ENCODE measurements around the gene RGSL1.

The RGSL1 gene

GRCh38 chr1:182430263-182431068, 19.5 kb upstream of the RGSL1 start:
- no peaks in the 10 kb centered on the region for H3K36me3 ChIP-seq
- no peak overlapping the region for H3K4me3 ChIP-seq
- no peaks in the 10 kb centered on the region for H3K27me3 ChIP-seq
- no peaks in the 10 kb centered on the region for H3K4me1 ChIP-seq
- no peaks in the 10 kb centered on the region for H3K9me3 ChIP-seq
- intact Hi-C loops (cut with DNase I; ENCODE audit: low total_unique reads): no loop called here
- TF ChIP-seq CTCF (IDR thresholded peaks at IDR 0.05): no peak
- no peak for DNase-seq
- H3K27ac ChIP-seq: no peak overlapping the region

- no peak for TF ChIP-seq CTCF (IDR thresholded peaks at IDR 0.05)
Measured at GRCh38 chr1:182431278-182431677, 18.7 kb upstream of the RGSL1 start.

GRCh38 chr1:182433580-182433979, 16.4 kb upstream of the RGSL1 start:
- H3K9me3 ChIP-seq: no peaks in the 10 kb centered on the region

More at GRCh38 chr1:182431278-182431677, 18.7 kb upstream of the RGSL1 start:
- Histone ChIP-seq H3K27me3 (no peaks in the 10 kb centered on the region), H3K4me3 (no peak overlapping the region), H3K36me3 (no peaks in the 10 kb centered on the region), H3K4me1 (no peaks in the 10 kb centered on the region), H3K9me3 (no peaks in the 10 kb centered on the region), H3K27ac (no peak overlapping the region)
- DNase-seq: no peak
- intact Hi-C loops (cut with DNase I; ENCODE audit: low total_unique reads): no loop called here

GRCh38 chr1:182438326-182438725, 11.6 kb upstream of the RGSL1 start:
- DNase-seq: no peak
- Histone ChIP-seq H3K27ac (no peak overlapping the region), H3K4me1 (no peaks in the 10 kb centered on the region), H3K27me3 (no peaks in the 10 kb centered on the region), H3K36me3 (no peaks in the 10 kb centered on the region), H3K4me3 (no peak overlapping the region), H3K9me3 (no peaks in the 10 kb centered on the region)
- intact Hi-C loops (cut with DNase I; ENCODE audit: low total_unique reads): no loop called here
- no peak for TF ChIP-seq CTCF (IDR thresholded peaks at IDR 0.05)

More at GRCh38 chr1:182433580-182433979, 16.4 kb upstream of the RGSL1 start:
- no peaks in the 10 kb centered on the region for H3K4me1 ChIP-seq
- intact Hi-C loops (cut with DNase I; ENCODE audit: low total_unique reads): no loop called here
- H3K27me3 ChIP-seq: no peaks in the 10 kb centered on the region
- H3K4me3 ChIP-seq: no peak overlapping the region
- H3K36me3 ChIP-seq: no peaks in the 10 kb centered on the region
- no peak overlapping the region for H3K27ac ChIP-seq
- no peak for TF ChIP-seq CTCF (IDR thresholded peaks at IDR 0.05)
- no peak for DNase-seq

- peaks cover 0 to 8% of the 10 kb centered on the region in 2 donors for H3K27me3 ChIP-seq
- no peak overlapping the region for H3K27ac ChIP-seq
- no peaks in the 10 kb centered on the region for H3K36me3 ChIP-seq
- no peaks in the 10 kb centered on the region for H3K4me1 ChIP-seq
- intact Hi-C loops (cut with DNase I; ENCODE audit: low total_unique reads): no loop called here
- no peak overlapping the region for H3K4me3 ChIP-seq
- no peak for TF ChIP-seq CTCF (IDR thresholded peaks at IDR 0.05)
- DNase-seq: no peak
- H3K9me3 ChIP-seq: no peaks in the 10 kb centered on the region
Measured at GRCh38 chr1:182441719-182442118, 8.2 kb upstream of the RGSL1 start.
